GM21381 (cell line): ENCODE results near the gene DCDC2.
"Not testable (repeated sequence)": the region's sequence is repeated elsewhere in the genome, so short reads cannot be mapped to it uniquely, and the experiment has no call there.

Experiments used
- ATAC-seq: cut with Tn5 transposase; IDR thresholded peaks from one replicate; pipeline ENCODE4 v1.9.1; 2021; ENCODE audit warnings: mild to moderate bottlenecking, moderate library complexity; ENCODE audit not compliant: unreplicated experiment

DCDC2 gene

DNA sequence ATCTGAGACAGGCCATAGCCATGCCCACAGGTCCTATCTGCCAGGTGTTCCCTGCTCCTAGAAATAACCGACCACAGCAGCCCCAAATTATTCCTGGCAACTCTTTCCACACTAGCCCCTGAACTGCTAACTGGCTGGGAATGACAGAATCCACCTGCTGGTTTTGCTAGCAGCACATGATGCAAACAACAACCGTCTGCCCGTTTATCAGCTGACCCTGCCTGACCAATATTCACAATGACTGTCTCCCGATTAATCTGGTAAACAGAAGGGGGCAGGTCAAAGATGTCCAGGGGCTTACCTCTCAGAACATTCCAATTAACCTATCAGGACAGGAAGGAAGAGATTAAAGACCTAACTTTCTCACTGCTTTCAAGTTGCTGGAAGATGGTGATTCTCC, 130.3 kb downstream of the DCDC2 start:
- no peak for ATAC-seq

DNA sequence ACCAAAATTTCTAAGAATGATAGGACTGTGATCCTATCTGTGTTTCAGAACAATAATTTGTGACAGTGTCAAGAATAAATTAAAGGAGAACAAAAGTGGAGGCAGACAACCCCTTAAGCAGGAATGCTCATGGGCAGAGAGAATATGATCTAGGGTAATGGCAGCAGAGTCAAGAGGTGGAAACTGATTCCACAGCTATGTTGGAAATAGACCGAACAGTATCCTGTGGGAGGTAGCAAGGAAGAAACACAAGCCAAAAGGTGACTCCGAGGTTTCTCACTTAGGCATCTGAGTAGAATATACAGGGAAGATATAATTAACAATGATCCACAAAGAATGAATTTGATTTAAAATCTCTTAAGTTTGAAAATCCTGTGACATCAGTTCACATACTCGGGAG, 131.3 kb downstream of the DCDC2 start:
- no peak for ATAC-seq

DNA sequence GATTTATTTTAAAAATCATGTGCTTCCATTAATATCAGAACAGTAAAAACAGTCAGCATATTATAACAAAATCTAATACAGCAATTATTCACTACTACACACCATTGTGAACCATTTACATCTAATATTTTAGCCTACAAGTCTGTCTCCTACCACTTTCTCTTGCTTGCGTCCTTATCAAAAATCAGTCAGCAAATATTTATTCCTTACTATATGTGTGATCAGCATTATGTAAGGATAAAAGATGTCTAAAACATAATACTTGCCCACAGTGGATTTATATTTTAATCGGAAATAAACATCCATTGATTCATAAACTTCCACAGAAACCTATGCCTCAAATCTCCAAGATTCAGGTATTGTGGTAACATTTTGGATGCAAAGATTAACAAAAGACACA, 132.0 kb downstream of the DCDC2 start:
- ATAC-seq: no peak

DNA sequence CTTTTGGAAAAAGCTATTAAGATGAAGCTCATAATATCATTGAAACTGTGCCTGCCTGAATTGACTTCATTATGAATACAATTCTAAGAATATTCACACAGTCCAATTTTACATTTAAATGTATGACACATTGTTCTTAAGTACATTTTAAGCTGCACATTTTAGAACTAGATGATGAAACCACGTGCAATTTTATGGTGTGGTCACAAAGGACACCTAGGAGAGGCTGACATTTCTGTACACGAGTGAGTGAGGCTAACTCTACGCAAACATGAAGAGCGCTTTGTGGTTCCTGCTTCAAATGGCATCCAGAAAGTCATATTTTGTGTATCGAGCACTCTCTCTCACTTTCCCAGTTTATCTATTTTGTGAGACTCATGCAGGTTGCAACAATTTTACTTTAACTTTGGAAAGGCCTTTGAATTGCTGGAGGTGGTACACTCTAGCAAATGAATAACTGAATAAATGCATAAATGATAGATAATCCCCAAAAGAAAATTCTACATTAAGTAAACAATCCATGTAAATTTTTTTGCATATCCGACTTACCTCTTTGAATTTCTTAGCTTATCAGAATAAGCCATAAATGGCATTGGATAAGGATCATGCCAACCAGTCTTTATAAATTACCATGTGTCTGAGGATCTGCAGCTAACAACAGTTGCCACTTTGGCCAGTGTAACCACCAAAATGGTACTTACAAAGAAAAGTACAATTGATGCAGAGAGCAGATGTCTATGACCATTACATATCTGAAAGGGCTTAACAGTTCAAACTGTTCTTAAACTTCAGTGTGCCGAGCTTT, 134.5 kb downstream of the DCDC2 start:
- ATAC-seq: no peak

DNA sequence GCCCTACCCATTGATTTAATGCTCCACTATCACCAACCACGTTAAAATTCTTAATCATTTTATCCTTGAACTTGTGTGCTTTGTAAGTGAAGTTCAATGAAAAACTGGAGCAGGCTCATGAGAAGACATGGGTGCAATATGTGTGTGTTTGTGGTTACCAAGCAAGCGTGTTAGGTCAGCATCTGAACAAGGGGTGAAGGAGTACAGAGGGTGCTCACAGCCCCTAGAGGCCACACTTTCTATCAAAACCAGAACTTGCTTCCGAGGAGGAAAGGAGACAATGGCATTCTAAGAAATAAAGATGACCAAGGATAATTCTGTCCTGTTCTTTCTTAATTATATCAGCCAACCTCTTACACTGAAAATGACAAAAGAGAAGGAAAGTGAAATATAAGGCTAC, 138.2 kb downstream of the DCDC2 start:
- no peak for ATAC-seq

DNA sequence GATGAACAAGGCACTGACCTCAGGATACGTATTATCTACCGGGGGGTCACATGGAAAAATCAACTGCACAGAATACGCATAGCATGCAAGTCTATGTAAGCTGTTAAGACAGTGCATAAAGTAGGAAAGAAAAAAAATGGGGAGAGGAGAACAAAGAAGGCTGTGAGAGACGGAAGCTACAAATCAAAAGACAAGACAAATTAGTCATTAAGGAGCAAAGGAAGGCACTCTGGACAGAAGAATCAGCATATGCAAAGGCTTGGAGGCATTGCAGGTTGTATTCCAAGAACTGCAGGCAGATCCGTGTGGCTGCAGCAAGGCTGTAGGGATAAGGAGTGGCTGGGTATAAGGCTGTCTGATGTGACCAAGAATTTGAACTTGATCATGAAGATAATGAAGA, 142.9 kb downstream of the DCDC2 start:
- no peak for ATAC-seq

DNA sequence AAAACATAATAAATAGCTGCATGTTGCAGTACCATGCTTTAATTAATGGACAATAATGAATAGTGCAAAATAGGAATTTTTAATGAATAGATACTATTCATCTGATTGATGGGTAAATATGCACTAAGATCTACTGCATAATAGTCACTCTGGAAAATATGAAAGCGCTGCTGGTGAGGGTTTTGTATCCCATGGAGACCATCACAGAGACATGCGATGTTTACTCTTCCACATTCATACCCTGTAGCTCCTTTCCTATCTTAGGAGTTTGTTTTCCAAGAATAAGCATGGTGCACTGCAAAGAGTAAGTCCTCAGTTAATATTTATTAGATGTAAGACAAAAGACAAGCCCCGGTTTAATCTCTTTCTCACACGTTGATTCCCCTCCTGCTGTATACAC, 150.4 kb downstream of the DCDC2 start:
- no peak for ATAC-seq

DNA sequence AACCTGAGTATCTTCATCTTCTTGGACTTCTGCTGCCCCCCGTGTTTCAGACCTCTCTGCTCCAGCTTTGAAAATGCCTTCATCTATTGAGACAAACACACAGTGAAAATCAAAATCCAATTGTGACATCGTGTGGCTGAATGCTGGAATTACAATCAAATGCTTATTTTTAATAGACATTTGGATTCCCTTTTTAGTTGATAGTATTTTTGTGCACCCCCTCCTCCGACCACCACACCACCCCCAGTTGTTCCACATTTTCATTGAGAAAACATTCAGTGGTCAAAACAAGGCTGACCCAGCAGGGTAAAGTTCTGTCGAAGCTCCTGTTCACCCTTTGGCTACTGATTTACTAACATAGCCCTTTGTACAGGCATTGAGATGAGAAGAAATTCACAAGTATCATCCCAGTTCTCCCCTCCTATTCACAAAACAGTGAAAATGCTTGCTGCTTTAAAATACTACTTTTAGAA, 152.8 kb downstream of the DCDC2 start:
- no peak for ATAC-seq

DNA sequence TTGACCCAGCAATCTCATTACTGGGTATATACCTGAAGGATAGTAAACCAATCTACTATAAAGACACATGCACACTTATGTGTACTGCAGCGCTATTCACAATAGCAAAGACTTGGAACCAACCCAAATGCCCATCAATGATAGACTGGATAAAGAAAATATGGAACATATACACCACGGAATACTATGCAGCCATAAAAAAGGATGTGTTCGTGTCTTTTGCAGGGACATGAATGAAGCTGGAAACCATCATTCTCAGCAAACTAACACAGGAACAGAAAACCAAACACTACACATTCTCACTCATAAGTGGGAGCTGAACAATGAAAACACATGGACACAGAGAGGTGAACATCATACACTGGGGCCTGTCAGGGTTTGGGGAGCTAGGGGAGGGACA, 153.7 kb downstream of the DCDC2 start:
- ATAC-seq: not testable (repeated sequence)

DNA sequence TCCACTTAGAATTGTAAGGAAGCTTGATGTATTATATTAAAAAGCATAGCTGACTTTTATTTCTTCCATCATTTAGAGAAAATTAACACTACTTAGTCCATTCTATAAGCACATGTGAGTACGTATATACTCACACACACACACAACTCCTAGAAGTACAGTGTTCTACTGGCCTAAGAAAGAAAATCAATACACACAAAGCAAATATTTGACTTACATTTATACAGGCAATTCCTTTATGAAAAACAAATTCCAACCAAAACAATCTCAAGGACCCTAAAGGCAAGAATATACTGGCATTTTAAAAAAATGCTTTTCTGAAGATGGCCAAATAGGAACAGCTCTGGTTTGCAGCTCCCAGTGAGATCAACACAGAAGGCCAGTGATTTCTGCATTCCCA, 160.0 kb downstream of the DCDC2 start:
- no peak for ATAC-seq

DNA sequence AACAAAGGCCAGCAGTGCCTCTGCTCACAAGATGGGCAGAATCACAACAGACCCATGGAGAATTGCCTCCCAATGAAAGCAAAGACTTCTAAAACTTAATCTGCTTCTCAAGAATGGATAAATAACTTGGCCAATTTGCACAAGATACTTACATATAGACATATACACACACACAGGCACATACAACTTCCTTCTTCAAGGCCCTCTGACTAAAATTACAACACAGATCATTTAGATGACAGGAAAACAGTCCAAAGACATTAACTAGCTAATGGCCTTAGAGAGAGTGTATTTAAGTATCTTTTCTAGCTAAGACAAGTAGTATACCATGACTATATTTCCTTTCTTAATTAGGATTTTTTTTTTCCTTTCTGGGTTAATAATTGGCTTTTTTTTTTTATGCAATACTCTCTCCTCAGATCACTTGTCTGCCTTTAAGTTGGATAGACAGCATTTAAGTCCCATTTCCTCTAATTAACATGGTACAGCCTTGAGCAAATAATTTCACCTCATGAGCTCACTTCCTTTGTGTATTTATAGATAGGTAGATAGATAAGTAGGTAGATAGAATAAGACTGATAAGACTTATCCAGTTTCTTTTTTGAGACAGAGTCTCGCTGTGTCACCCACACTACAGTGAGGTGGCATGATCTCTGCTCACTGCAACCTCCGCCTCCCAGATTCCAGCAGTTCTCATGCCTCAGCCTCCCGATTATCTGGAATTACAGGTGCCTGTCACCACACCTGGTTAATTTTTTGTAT, 161.8 kb downstream of the DCDC2 start:
- no peak for ATAC-seq

DNA sequence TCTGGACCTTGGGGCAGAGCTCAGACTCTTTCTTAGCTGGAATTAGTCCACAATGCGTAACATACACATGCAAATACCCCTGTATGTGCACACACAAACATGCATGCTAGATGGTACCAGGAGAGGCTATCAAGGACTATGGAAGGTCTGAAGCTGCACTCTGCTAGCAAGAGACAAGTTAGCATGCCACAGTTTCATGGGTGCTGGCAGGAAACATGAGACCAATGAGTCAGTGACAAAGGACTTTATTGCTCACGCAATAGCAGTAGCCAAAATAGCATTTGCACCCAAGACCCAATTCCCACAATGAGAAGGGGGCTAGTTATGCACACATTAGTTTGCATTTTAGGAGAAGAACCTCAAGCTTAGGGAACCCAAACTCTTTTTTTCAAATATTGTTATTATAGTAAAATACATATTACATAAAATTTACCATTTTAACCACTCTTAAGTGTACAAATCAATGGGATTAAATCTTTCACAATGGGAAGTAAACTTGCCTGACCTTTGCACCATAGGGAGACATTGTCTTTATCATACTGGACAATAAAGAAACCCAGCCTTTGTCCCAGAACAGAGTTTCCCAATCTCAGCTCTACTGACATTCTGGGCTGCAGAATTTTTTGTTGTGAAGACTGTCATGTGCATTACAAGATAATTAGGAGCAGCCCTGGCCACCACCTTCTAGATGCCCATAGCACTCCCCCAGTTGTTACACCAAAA, 162.7 kb downstream of the DCDC2 start:
- ATAC-seq: no peak

DNA sequence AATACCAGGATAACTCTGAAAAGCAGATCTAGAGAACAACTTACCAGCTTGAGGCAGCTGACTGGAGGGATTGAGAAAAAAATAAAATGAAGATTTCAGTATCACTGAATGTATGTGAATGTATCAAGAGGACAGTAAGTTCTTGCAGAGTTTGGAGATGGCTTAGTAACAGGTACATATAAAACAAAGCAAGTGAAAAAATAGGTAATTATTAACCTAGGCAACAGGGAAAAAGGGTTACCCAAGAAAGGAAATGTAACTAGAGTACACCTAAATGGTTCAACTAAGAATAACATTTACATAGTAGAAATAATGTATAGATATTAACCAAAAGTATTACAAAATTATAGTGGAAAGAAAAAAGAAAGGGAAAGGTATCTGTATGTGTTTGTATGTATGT, 164.5 kb downstream of the DCDC2 start:
- ATAC-seq: no peak

DNA sequence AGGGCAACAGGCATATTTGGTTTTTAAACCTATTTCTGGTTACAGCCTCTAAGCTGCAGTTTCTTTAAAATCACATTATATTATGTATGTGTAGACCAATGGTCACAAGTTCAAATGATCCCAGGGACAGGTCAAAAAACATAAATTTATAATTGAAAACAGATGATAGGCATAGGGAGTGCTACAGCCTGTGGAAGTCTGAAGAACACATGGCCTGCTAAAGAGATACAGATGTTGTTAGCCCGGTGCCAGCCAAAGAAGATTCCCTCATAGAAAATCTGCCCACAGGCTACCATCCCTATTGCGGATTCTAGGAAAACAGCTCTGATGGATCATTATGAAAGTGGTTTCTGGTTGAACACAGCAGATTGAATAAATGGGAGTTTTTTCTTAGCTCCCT, 166.5 kb downstream of the DCDC2 start:
- ATAC-seq: no peak

DNA sequence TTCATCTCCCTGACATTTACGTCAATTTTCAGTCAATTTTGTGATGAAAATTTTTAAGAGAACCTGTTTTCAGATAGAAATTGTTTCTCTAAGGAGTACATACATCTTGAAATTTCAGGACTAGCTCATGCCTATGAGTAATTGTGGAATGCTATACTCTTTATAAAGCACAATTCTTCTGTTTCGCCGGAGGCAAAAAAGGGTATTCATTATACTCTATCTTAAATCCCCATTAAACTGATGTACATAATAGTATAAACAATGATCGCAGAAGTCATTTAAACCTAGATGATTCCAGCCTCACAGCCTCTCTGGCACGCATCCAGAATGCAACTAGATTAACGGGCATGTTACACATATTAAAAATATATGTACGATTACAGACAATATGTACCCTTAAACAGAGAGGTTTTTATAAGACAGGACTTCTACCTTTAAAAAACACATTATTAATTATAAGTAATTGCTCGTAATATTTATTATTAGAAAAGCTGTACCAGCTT, 169.2 kb downstream of the DCDC2 start:
- no peak for ATAC-seq

DNA sequence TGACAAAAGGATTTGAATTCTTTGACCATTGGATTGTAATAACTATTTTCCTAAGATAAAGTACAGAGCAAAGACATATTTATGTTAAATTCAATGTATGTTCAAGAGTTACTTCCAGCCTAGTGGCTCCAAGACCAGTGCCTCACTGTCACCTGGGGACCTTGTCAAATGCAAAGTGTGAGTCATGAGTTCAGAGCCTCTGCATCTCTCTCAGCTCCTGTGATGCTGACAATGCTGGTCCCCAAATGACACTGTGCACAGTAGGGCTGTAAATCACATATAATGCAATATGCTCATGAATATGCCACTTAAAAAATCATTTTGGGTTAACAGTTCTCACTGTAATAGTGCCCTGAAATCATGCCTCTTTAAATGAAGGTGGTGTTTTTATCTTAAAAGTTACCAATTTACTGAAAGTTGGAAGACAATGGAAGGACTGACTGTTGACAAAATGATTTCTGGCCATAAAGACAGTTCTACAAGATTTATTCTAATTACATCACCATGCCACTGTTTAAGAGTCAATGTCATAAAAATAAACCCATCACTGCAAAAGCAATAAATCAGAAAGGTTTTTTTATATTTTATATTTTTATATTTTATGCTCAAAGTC, 169.8 kb downstream of the DCDC2 start:
- ATAC-seq: no peak

DNA sequence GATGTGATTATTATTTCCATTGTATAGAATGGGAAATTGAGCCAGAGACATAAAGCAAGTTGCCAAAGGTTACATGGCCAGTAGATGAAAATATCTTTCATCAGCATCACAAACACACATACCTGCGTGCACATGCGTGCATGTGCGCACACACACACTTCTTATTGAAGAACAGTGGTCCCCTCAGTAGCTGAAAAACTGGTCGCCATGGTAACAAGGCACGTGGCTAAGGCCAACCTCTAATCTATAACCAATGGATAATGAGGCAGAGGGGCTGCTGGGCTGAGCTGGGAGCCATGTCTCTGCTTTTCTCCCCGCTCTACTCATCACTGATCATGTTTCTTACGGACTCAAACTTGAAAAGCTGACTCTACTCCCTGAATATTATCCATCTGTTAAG, 171.5 kb downstream of the DCDC2 start:
- no peak for ATAC-seq

DNA sequence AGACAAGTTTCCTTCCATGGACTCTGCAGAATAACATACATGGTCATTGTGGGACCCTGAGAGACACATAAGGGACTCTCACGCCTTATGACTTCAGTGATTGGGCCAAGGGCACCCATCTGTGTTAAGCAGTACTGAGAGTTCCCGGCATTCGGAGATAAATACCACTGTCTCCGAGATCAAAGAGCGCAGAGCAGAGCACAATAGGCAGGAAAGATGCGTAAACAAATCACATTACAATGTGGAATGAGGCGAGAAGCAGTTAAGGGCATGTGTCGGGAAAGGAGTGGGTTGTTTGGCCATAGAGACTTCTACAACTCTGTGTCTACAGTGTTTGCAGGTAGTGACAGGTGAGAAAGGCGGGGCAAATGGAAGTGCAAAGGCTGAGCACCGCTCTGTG, 174.3 kb downstream of the DCDC2 start:
- ATAC-seq: no peak

DNA sequence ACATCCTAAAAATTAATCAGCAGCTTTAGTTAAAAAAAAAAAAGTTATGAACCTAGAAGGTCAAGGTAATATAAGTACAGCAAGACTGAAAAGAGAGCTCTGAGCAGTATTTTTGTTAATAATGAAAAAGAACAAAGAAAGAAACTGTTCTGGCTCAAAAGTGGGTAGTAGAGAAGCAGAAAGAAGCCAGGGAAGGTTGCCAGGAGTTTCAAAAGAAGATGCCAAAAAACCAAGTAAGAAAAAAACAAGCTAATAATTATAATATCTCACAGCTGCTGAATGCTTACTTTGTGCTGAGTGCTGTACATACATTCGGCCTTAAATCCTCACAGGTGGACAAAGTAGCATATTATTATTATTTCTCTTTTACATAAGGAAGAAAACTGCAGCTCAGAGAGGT, 200.0 kb downstream of the DCDC2 start:
- no peak for ATAC-seq

DNA sequence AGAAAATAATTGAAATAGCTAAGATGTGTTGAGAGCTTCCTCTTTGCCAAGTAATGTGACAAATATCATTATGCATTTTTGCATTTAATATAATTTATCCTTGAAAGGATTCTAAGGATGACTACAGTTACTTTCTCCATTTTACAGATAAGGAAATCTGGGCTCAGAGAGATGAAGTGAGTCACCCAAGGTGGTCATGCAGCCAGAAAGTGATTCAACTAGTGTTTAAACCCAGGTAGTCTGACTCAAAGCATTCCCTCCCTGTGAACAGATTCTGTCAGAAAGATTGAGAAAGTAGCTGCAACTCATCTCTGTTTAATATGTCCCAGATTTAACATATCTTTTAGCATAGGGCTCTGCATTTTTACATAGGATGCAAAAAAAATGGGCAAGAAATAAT, 203.7 kb downstream of the DCDC2 start:
- no peak for ATAC-seq

DNA sequence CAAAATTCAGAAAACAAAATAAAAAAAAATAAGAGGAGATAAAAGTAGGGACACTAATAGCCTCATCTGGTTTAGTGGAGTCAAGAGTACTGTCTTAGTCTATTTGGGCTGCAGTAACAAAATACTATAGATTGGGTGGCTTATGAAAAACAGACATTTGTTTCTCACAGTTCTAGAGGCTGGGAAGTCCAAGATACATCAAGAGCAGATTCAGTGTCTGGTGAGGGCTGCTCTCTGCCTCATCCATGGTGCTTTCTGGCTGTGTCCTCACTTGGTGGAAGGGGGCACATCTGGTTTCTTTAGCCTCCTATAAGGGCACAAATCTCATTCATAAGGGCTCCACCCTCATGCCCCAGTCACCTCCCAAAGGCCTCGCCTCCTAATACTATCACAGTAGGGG, 205.8 kb downstream of the DCDC2 start:
- no peak for ATAC-seq
